Stimulated activated CD8-positive, alpha-beta memory T cell treated with anti-CD3 and anti-CD28 coated beads, Interleukin-2, amount 100 ng/mL, for 1 hour (primary cell): ENCODE measurements around the gene RRN3.
"Not testable (repeated sequence)": the region's sequence is repeated elsewhere in the genome, so short reads cannot be mapped to it uniquely, and the experiment has no call there.

Experiments
- DNase-seq, 2 donors: peaks; one replicate each; pipeline ENCODE4 v3.0.0-alpha.2; 2020; ENCODE audit warnings: low read depth in 2 of 2

The RRN3 gene

GRCh38 chr16:15051387-15051951 lies 42.6 kb downstream of the RRN3 start:
- no peak for DNase-seq

DNA sequence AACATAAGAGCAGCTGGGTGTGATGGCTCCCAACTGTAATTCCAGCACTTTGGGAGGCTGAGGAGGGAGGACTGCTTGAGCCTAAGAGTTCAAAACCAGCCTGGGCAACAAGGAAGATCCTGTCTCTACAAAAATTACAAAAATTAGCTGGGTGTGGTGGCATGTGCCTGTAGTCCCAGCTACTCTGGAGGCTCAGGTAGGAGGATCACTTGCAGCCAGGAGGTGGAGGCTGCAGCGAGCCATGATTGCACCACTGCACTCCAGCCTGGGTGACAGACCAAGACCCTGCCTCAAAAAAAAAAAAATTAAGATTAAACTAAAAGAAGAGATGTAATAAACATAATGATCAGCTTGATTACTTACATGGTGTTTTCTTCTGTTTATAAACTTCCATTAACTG lies 43.6 kb downstream of the RRN3 start:
- DNase-seq = not testable (repeated sequence)

- no peak for DNase-seq
Measured at GRCh38 chr16:15049581-15050180, 44.4 kb downstream of the RRN3 start.

DNA sequence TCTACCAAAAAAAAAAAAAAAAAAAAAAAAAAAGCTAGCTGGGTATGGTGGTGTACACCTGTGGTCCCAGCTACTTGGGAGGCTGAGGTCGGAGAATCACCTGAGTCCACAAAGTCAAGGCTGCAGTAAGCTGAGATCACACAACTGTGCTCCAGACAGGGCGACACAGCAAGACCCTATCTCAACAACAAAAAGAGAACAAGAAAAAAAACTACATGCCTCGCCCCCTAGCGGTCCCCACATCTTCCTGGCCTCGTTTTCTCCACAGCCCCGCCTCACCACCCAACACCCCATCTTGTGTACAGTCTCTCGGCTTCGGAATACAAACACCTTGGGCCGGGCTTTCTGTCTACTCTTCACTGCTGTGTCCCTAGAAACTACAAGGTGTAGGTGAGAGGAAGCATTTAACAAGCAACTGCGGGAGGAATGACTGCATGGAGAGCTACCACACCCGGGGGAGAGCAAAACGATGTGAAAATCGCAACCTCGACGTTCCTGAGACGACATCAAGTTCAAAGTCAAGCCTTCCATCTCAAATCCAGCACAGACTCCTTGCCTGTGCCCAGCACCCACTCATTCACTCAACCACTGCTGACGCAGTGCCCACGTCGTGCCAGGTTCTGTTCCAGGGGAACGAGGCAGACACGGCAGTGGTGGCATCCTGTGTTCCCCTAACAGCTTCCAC lies 47.2 kb downstream of the RRN3 start:
- no peak for DNase-seq

- not testable (repeated sequence) for DNase-seq
Measured at GRCh38 chr16:15045270-15045669, 48.8 kb downstream of the RRN3 start.

DNA sequence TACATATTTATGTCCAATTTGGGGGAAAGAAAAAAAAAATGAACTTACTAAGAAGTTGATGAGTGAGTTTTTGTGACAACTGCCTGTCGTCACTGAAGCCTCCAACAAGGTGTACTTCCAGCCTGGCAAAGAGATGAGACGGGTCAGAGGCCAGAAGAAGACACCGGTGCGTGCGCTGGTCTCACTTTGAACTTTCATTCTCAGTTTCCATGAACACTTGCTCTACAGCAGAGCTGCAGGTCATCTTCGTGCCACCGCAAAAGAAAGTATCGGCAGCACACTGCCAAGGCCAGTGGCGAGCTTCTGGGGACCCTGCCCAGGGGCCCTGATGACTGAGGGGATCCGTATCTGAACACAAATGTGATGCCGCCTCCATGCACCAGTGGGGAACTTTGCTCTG lies 49.8 kb downstream of the RRN3 start:
- no peak for DNase-seq

DNA sequence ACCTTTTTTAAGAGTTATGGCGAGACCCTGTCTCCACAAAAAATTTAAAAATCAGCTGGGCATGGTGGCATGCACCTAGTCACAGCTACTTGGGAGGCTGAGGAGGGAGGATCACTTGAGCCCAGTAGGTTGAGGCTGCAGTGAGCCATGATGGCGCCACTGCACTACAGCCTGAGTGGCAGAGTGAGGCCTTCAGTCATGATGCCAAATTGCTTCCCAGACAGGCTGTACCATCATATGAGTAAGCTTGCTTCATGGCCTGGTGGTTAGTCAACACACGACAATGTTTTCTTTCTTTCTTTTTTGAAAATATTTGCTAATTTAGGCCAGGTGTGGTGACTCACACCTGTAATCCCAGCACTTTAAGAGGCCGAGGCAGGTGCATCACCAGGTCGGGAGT lies 50.7 kb downstream of the RRN3 start:
- DNase-seq = no peak

- DNase-seq = no peak
Measured at GRCh38 chr16:15041271-15042004, 52.6 kb downstream of the RRN3 start.

- DNase-seq = no peak
Measured at GRCh38 chr16:15038689-15039088, 55.4 kb downstream of the RRN3 start.

GRCh38 chr16:15037745-15038144 lies 56.3 kb downstream of the RRN3 start:
- no peak for DNase-seq

- DNase-seq = no peak
Measured at GRCh38 chr16:15037003-15037402, 57.1 kb downstream of the RRN3 start.

GRCh38 chr16:15035163-15035729 lies 58.8 kb downstream of the RRN3 start:
- DNase-seq = no peak

- DNase-seq = no peak
Measured at GRCh38 chr16:15034266-15035162, 59.6 kb downstream of the RRN3 start.

GRCh38 chr16:15033309-15033707 lies 60.8 kb downstream of the RRN3 start:
- DNase-seq = no peak

DNA sequence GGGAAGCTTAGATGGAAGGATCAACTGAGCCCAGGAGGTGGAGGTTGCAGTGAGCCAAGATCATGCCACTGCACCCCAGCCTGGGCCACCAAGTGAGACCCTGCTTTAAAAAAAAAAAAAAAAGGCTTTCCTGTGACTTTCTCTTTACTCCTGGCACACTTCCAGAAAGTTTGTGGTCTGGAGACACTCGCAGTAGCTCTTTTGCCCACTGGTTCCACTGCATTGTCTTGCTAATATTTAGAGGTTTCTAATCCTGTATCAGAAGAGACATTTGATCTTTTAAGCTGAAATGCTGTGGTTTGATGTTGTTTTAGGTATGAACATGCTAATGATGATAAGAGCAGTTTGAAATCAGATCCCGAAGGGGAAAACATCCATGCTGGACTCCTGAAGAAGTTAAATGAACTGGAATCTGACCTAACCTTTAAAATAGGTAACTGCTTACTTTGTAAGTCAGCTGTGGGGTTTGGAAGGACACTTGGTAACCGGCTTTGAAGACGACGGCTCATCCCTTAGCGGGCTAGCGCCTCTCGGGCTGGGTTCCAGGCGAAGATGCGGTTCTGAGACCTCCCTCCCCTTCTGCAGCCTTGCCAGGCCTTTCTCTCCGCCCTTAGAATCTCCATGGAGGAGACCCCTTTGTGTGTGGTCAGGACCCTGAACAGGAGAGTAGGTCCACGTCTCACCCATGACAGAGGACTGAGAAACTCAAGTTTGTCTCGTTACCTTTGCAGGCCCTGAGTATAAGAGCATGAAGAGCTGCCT lies 61.3 kb downstream of the RRN3 start:
- DNase-seq = no peak

DNA sequence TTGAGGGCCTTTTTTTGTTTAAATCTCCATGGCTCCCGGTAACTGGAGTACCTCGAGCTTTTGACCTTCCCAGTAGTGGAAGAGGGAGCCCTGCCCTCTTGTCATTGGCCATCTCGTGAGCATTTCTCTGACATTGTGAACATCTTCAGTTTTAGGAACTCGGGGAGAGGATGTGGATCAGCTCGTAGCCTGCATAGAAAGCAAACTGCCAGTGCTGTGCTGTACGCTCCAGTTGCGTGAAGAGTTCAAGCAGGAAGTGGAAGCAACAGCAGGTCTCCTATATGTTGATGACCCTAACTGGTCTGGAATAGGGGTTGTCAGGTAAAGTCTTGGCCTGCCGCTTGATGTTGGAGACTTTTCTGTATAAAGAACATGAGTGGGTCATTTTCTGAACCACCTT lies 62.5 kb downstream of the RRN3 start:
- DNase-seq = no peak

- no peak for DNase-seq
Measured at GRCh38 chr16:15031179-15031578, 62.9 kb downstream of the RRN3 start.

DNA sequence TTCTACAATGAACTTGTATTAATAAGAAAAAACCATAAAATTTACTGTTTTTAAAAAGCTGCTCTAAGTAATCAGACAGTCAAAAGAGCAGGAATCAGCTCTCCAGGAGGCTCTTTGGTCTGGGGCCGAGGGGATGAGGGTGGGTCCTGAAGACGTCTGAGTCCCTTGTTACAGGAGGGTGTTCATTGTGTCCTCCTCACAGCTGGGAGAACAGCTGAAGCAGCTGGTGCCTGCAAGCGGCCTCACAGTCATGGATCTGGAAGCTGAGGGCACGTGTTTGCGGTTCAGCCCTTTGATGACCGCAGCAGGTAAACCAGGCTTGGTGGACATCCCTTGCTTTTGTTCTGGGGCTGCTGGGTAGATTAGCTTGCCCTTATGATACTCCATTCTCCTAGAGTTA lies 64.3 kb downstream of the RRN3 start:
- not testable (repeated sequence) for DNase-seq

GRCh38 chr16:15028801-15029698 lies 65.0 kb downstream of the RRN3 start:
- DNase-seq = not testable (repeated sequence)

- DNase-seq = not testable (repeated sequence)
Measured at GRCh38 chr16:15028345-15028715, 65.7 kb downstream of the RRN3 start.
